PC-9 (cell line): ENCODE measurements around the gene PLXND1. TPM values are rescaled to one million over a fixed set of nuclear protein-coding genes. Genes with fewer than 3 reads are reported as not detected.
A peak's percentile ranks its signal among the peaks of the same experiment; 100 is the strongest.

ENCODE experiments used
- BruUV-seq: library from RNA; stranded (reverse); fragments of 400-500 nt; replicated peaks from 2 replicates; lab custom pipeline; 2021; lab: Mats Ljungman, UMichigan
- CTCF ChIA-PET: fragments of 300-600 bp; sonication (Branson Sonifier 250); formaldehyde crosslinking; loops from one replicate; lab custom pipeline; 2022; ENCODE audit warnings: antibody characterized with exemption; lab: Charles Lee
- POLR2A ChIA-PET: fragments of 300-600 bp; sonication (Branson Sonifier 250); formaldehyde crosslinking; loops from one replicate; lab custom pipeline; 2022; ENCODE audit warnings: antibody characterized with exemption; ENCODE audit not compliant: unreplicated experiment; lab: Charles Lee
- DNase-seq, 2 experiments: peaks; one replicate each; pipeline versions ENCODE4 v3.0.0 to v3.0.0-alpha.2; 2015 to 2022; ENCODE audit warnings: mixed read lengths in 1 of 2
- H2AFZ ChIP-seq: fragments of 200-600 bp; sonication (generic); 2 replicates; pipeline ENCODE4 v1.8.1; 2017; ENCODE audit warnings: antibody characterized with exemption
- H3F3A ChIP-seq: fragments of 200-600 bp; sonication (generic); 2 replicates; pipeline ENCODE4 v1.8.1; 2017; ENCODE audit warnings: antibody characterized with exemption, mild to moderate bottlenecking, low read depth; ENCODE audit not compliant: insufficient read depth
- H3K27ac ChIP-seq: fragments of 200-600 bp; sonication (generic); 2 replicates; pipeline ENCODE4 v1.6.1; 2016; ENCODE audit warnings: mixed run types
- H3K27me3 ChIP-seq: fragments of 200-600 bp; sonication (generic); 2 replicates; pipeline ENCODE4 v1.6.1; 2016; ENCODE audit warnings: low read depth, mixed run types; ENCODE audit not compliant: insufficient read depth
- H3K36me3 ChIP-seq: fragments of 200-600 bp; sonication (generic); 2 replicates; pipeline ENCODE4 v1.6.1; 2016; ENCODE audit warnings: low read depth, mixed run types
- H3K4me1 ChIP-seq: fragments of 200-600 bp; sonication (generic); replicated peaks from 2 replicates; pipeline ENCODE4 v1.6.1; 2016; ENCODE audit warnings: mixed run types; ENCODE audit not compliant: insufficient read depth
- H3K4me2 ChIP-seq: fragments of 200-600 bp; sonication (generic); 2 replicates; pipeline ENCODE4 v1.6.1; 2017; ENCODE audit warnings: mixed run types
- H3K4me3 ChIP-seq: fragments of 200-600 bp; sonication (generic); 2 replicates; pipeline ENCODE4 v1.6.1; 2016; ENCODE audit warnings: mixed run types
- H3K79me2 ChIP-seq: fragments of 200-600 bp; sonication (generic); 2 replicates; pipeline ENCODE4 v1.6.1; 2017; ENCODE audit warnings: low read depth, mixed run types
- H3K9me2 ChIP-seq: fragments of 200-600 bp; sonication (generic); 2 replicates; pipeline ENCODE4 v1.8.1; 2017; ENCODE audit warnings: mild to moderate bottlenecking; ENCODE audit not compliant: insufficient read depth
- H3K9me3 ChIP-seq: fragments of 200-600 bp; sonication (generic); 2 replicates; pipeline ENCODE4 v1.8.1; 2016; ENCODE audit warnings: low read depth; ENCODE audit not compliant: insufficient read depth
- H4K20me1 ChIP-seq: fragments of 200-600 bp; sonication (generic); 2 replicates; pipeline ENCODE4 v1.8.1; 2017; ENCODE audit not compliant: insufficient read depth
- EZH2 ChIP-seq: fragments of 200-600 bp; sonication (generic); IDR thresholded peaks from 2 replicates; pipeline ENCODE4 v1.8.0; 2017; ENCODE audit warnings: antibody characterized with exemption, low read depth
- intact Hi-C: fragments of 100-400 bp; cut with micrococcal nuclease; formaldehyde crosslinking; loops from one replicate; pipeline ENCODE4 v1.10.0; 2022; ENCODE audit not compliant: unreplicated experiment
- total RNA-seq: library from RNA; stranded (reverse); gene quantifications from 2 replicates; pipeline ENCODE4 v1.2.3, GENCODE V29; 2021
- TF ChIP-seq, protein P1 (sequence below): fragments of 200-600 bp; sonication (generic); conservative IDR thresholded peaks from 2 replicates; pipeline ENCODE4 v1.6.1; 2017; ENCODE audit warnings: mixed run types, antibody characterized with exemption, mild to moderate bottlenecking, moderate library complexity

Gene PLXND1
- total RNA-seq, 1 experiment from 2014 or later, result 44.4 TPM

DNA sequence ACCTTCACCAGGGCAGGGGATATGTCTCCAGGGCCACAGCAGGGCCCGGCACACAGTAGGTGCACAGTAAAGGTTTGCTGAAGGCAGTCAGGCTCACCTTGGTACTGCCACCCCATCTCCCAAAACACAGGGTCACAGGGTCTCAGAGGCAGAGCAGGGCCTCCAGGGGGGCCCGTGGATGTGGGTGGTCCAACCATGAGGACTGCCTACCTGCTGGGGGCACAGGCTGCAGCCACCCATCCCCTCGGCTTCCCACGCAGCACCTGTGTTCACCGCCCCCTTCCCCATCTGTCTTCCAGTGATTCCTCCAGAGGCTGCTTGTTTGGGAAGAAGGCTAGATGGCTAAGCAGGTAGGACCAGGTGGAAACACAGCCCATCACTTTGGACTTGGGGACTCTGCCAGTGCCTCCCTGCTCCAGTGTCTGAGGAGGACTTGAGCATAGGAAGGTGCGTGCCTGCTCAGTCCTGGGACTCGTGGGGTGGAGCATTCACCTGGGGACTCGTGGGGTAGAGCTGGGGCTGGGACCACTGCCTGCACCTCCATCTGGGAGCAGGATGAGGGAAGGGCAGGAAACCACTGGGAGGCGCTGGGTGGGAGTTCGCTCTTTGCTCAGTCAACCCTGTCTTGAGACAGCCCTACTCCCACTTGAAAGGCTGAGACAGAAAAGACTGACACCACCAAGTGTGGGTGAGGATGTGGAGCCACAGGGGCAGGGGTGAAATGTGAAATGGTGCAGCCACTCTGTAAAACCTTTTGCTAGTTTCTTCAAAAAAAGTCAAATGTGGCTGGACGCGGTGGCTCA, 18.8 kb upstream of the PLXND1 start:
- peak overlapping the region; percentile 67 for H2AFZ ChIP-seq
- peaks cover 27% of the 10 kb centered on the region for H3K4me1 ChIP-seq
- peak overlapping the region; percentile 96 for H3K27ac ChIP-seq
- peaks cover 28% of the 10 kb centered on the region for H3F3A ChIP-seq
- POLR2A ChIA-PET, result interaction anchor here (0.5 to 1.0 kb wide), 7 partner anchors 98 to 306 kb away, joined by 5 to 27 read pairs (median 13); partner anchors contain the start of gene IFT122
- intact Hi-C loops, result loop anchor here (5.0 kb wide), 1 partner anchor 377 kb away; no protein-coding TSS in a partner anchor
- CTCF ChIA-PET, result interaction anchor here (0.6 to 3.6 kb wide), 4 partner anchors 135 to 195 kb away, joined by 3 to 24 read pairs (median 14); no protein-coding TSS in a partner anchor
- H3K4me2 ChIP-seq, result peak overlapping the region; percentile 100
- no peaks in the 10 kb centered on the region for H4K20me1 ChIP-seq
- BruUV-seq, result no TSS peak
- no peak overlapping the region; the same call in 1 of the 2 replicates for H3K4me3 ChIP-seq
- H3K79me2 ChIP-seq, result peaks cover 6% of the 10 kb centered on the region
- no peaks in the 10 kb centered on the region for H3K36me3 ChIP-seq
- no peaks in the 10 kb centered on the region for H3K27me3 ChIP-seq
- no peak for TF ChIP-seq EZH2
- TF ChIP-seq, protein P1, sequence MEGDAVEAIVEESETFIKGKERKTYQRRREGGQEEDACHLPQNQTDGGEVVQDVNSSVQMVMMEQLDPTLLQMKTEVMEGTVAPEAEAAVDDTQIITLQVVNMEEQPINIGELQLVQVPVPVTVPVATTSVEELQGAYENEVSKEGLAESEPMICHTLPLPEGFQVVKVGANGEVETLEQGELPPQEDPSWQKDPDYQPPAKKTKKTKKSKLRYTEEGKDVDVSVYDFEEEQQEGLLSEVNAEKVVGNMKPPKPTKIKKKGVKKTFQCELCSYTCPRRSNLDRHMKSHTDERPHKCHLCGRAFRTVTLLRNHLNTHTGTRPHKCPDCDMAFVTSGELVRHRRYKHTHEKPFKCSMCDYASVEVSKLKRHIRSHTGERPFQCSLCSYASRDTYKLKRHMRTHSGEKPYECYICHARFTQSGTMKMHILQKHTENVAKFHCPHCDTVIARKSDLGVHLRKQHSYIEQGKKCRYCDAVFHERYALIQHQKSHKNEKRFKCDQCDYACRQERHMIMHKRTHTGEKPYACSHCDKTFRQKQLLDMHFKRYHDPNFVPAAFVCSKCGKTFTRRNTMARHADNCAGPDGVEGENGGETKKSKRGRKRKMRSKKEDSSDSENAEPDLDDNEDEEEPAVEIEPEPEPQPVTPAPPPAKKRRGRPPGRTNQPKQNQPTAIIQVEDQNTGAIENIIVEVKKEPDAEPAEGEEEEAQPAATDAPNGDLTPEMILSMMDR, result no peak
- no peaks in the 10 kb centered on the region for H3K9me3 ChIP-seq
- H3K9me2 ChIP-seq, result no peaks in the 10 kb centered on the region
- DNase-seq, result no peak

DNA sequence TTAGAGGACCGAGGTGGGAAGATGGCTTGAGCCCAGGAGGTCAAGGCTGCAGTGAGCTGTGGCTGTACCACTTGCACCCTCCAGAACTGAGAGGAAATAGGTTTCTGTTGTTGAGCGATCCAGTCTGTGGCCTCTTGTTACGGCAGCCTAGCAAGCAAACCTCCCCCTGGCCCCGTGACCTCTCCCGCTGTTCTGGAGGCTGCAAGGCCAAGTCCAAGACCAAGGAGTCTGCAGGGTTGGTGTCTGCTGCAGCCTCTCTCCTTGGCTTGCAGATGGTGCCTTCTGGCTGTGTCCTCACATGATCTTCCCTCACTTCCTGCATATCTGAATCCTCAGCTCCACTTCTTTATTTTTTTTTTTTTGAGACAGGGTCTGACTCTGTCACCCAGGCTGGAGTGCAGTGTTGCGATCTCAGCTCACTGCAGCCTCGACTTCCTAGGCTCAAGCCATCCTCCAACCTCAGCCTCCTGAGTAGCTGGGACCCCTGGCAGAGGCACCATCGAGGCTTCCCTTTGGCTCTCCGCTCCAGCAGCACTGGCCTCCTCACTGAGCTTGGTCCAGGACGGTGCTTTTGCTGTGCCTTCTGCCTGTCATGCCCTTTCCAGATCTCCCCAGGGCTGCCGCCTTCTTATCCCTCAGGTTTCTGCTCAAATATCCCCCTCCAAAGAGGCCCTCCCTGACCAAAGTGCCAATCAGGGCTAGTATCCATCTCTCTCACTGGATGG, 18.0 kb upstream of the PLXND1 start:
- no peak for DNase-seq
- Histone ChIP-seq H3K79me2 (peaks cover 6% of the 10 kb centered on the region), H3K4me3 (no peak overlapping the region), H2AFZ (no peak overlapping the region), H3K9me2 (no peaks in the 10 kb centered on the region), H3K27me3 (no peaks in the 10 kb centered on the region), H3K4me1 (peaks cover 27% of the 10 kb centered on the region), H3K36me3 (no peaks in the 10 kb centered on the region), H3K9me3 (no peaks in the 10 kb centered on the region), H3K4me2 (no peak overlapping the region), H3F3A (peaks cover 28% of the 10 kb centered on the region), H4K20me1 (no peaks in the 10 kb centered on the region), H3K27ac (no peak overlapping the region)
- intact Hi-C loops, result loop anchor here (5.0 kb wide), 1 partner anchor 378 kb away; no protein-coding TSS in a partner anchor
- BruUV-seq, result no TSS peak
- ChIA-PET POLR2A (no interaction called here), CTCF (interaction anchor here (0.6 to 1.2 kb wide), 2 partner anchors 134 to 216 kb away, joined by 5 to 13 read pairs; no protein-coding TSS in a partner anchor)
- TF ChIP-seq, protein P1, result no peak
- TF ChIP-seq EZH2, result no peak

DNA sequence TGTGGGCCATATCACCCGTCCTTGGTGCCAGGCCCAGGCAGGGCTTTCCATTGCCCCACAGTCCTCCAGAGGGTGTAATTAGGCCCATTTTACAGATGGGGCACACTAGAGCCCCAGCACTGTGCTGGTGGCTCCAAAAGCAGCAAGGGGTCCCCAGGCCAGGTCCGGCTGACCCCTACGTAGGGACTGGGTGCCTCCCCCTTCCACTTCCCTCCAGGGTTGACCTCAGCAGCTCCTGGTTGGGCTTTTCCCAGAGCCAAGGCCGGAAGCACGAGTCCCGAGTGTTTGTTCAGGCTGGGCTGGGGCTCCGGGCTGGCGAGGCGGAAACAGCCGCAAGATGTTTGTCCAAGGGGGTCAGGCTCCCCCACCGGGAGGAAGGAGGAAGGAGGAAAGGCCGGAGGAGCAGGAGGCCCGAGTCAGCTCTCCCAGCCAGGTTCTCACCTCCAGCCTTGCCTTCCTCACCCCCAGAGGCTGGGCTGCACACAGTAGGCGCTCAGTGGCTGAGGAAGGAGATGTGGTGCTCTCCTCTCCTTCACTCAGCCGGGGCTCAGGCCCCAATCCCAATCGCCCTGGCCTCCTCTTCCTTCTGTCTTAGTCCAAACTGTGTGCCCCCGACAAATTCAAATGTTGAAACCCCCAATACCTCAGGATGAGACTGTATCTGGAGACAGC, 17.1 kb upstream of the PLXND1 start:
- Histone ChIP-seq H3F3A (peaks cover 24% of the 10 kb centered on the region), H3K36me3 (no peaks in the 10 kb centered on the region), H4K20me1 (no peaks in the 10 kb centered on the region), H3K79me2 (no peaks in the 10 kb centered on the region), H3K9me2 (no peaks in the 10 kb centered on the region), H3K4me3 (no peak overlapping the region), H3K27ac (no peak overlapping the region), H3K9me3 (no peaks in the 10 kb centered on the region), H2AFZ (no peak overlapping the region), H3K4me1 (peaks cover 20% of the 10 kb centered on the region), H3K27me3 (no peaks in the 10 kb centered on the region), H3K4me2 (no peak overlapping the region)
- ChIA-PET POLR2A (no interaction called here), CTCF (interaction anchor here (0.6 kb wide), 1 partner anchor 216 kb away, joined by 5 read pairs; no protein-coding TSS in a partner anchor)
- BruUV-seq, result no TSS peak
- intact Hi-C loops, result no loop called here
- no peak for TF ChIP-seq EZH2
- TF ChIP-seq, protein P1, result no peak
- peak in 1 of 2 experiments; percentile 29 for DNase-seq
